Measurements from ENCODE around the gene SFT2D3. TPM values are rescaled to one million over a fixed set of nuclear protein-coding genes. Genes with fewer than 3 reads are reported as not detected.
A peak's percentile ranks its signal among the peaks of the same experiment; 100 is the strongest.

Gene SFT2D3
- total RNA-seq, 1 experiment from 2014 or later, result 5.6 TPM

- in situ Hi-C loops (cut with HindIII; ENCODE audit: low pct_unique_long_range_greater_than_20kb, low sequenced_read_pairs) (no loop called here), intact Hi-C loops (cut with micrococcal nuclease; ENCODE audit: unreplicated experiment) (no loop called here)
- Histone ChIP-seq H3K4me1 (ENCODE audit: control insufficient read depth, insufficient read depth, low read length) (peaks cover 22% of the 10 kb centered on the region), H3K27me3 (ENCODE audit: control insufficient read depth, insufficient read depth, low read length) (no peaks in the 10 kb centered on the region), H3K36me3 (ENCODE audit: control insufficient read depth, insufficient read depth, low read length) (no peaks in the 10 kb centered on the region; the same call in none of the 2 replicates), H3K27ac (ENCODE audit: low read length) (peak overlapping the region; percentile 96), H3K9me3 (ENCODE audit: control insufficient read depth, insufficient read depth, low read depth, low read length) (no peaks in the 10 kb centered on the region), H3K4me3 (ENCODE audit: low read depth in 2 of 2, low read length in 2 of 2) (peak overlapping the region; percentile 57 to 86; a peak in 3 of 4 replicates)
- ChIA-PET POLR2A (no interaction called here), CTCF (interaction anchor here (0.5 kb wide), 1 partner anchor 295 kb away, joined by 3 read pairs; no protein-coding TSS in a partner anchor)
- DNase-seq (ENCODE audit: low read depth, low spot score), result no peak
- no peak for ATAC-seq
- TF ChIP-seq CTCF (IDR thresholded peaks at IDR 0.05), result no peak
- no peak for TF ChIP-seq SIN3A (IDR thresholded peaks at IDR 0.05; ENCODE audit: borderline replicate concordance, insufficient read depth, low read depth, low read length)
- no peak for TF ChIP-seq REST (IDR thresholded peaks at IDR 0.05; ENCODE audit: insufficient read depth in 1 of 2, low read depth in 2 of 2, low read length in 1 of 2)
- TF ChIP-seq POLR2AphosphoS5 (IDR thresholded peaks at IDR 0.05; ENCODE audit: low read depth, low read length), result no peak
- no peak for TF ChIP-seq TCF7L2 (IDR thresholded peaks at IDR 0.05; ENCODE audit: low read depth, low read length)
- no TSS peak for BruUV-seq (replicated peaks)
Observed at GRCh38 chr2:127703282-127703681, 2.0 kb downstream of the SFT2D3 start.

- CTCF ChIA-PET, result no interaction called here
- H3K27ac ChIP-seq (ENCODE audit: low read length), result no peak overlapping the region
- POLR2A ChIA-PET, result no interaction called here
- DNase-seq (ENCODE audit: low read depth, low spot score), result no peak
- H3K27me3 ChIP-seq (ENCODE audit: control insufficient read depth, insufficient read depth, low read length), result no peaks in the 10 kb centered on the region
- H3K4me1 ChIP-seq (ENCODE audit: control insufficient read depth, insufficient read depth, low read length), result peaks cover 22% of the 10 kb centered on the region
- TF ChIP-seq SIN3A (IDR thresholded peaks at IDR 0.05; ENCODE audit: borderline replicate concordance, insufficient read depth, low read depth, low read length) (no peak), CTCF (IDR thresholded peaks at IDR 0.05) (no peak), REST (IDR thresholded peaks at IDR 0.05; ENCODE audit: insufficient read depth in 1 of 2, low read depth in 2 of 2, low read length in 1 of 2) (no peak), TCF7L2 (IDR thresholded peaks at IDR 0.05; ENCODE audit: low read depth, low read length) (no peak), POLR2AphosphoS5 (IDR thresholded peaks at IDR 0.05; ENCODE audit: low read depth, low read length) (no peak)
- H3K9me3 ChIP-seq (ENCODE audit: control insufficient read depth, insufficient read depth, low read depth, low read length), result no peaks in the 10 kb centered on the region
- no peak for ATAC-seq
- BruUV-seq (replicated peaks), result no TSS peak
- in situ Hi-C loops (cut with HindIII; ENCODE audit: low pct_unique_long_range_greater_than_20kb, low sequenced_read_pairs) (no loop called here), intact Hi-C loops (cut with micrococcal nuclease; ENCODE audit: unreplicated experiment) (no loop called here)
- no peak overlapping the region for H3K4me3 ChIP-seq (ENCODE audit: low read depth in 2 of 2, low read length in 2 of 2)
- H3K36me3 ChIP-seq (ENCODE audit: control insufficient read depth, insufficient read depth, low read length), result no peaks in the 10 kb centered on the region; the same call in none of the 2 replicates
Observed at GRCh38 chr2:127704641-127705390, 3.5 kb downstream of the SFT2D3 start.
